Hematopoietic multipotent progenitor cell treated with erythropoietin and hydrocortisone succinate and interleukin-3 and kit ligand, for 6 days (in vitro differentiated cells): ENCODE results near the gene SIDT1.

Source experiments
- DNase-seq: peaks from one replicate; pipeline ENCODE4 v3.0.0-alpha.2; 2015

SIDT1 gene

GRCh38 chr3:113546414-113546893 lies 14.1 kb downstream of the SIDT1 start:
- DNase-seq: no peak

DNA sequence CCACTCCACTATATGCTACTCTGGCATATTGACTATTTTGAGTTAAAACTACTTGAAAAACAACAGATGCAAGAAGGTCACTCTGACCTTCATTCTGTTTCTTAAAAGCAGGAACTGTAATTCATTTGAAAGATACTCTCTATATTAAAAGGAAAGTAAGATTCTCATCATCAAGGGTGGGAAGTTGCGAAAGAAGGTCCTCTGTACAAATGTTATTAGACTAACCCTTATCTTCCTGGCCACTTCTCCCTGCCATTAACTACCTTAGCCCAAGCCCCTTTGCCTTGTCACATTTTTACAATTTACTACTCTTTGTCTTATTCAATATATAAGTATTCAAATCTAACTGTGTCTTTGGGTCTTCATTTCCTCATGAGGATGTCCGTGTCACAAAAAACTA lies 16.1 kb downstream of the SIDT1 start:
- peak; percentile 67 for DNase-seq

DNA sequence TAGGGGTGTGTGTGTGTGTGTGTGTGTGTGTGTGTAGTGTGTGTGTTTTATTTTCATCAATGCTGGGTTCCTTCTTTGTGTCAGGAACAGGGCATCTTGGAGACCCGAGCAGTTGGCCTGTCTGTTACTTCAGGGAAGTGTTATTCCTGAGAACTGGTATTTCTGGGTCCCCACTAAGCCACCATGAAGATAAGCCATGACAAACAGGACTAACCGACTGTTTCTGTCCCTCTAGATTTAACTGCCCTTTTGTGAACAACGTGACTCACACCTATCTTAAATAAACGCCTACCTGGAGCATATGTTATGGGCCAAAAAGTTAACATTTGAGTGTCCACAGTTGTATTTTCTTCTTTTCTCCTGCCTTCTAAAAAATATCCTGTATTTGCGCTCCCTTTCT lies 19.5 kb downstream of the SIDT1 start:
- DNase-seq: no peak

- DNase-seq: peak; percentile 50
These were observed 20.5 kb downstream of the SIDT1 start for GRCh38 chr3:113552851-113553250.

- no peak for DNase-seq
These were observed 22.8 kb downstream of the SIDT1 start for GRCh38 chr3:113555138-113555537.

- no peak for DNase-seq
These were observed 24.1 kb downstream of the SIDT1 start for GRCh38 chr3:113556316-113556945.

- no peak for DNase-seq
These were observed 24.6 kb downstream of the SIDT1 start for GRCh38 chr3:113556946-113557335.

- no peak for DNase-seq
These were observed 25.0 kb downstream of the SIDT1 start for GRCh38 chr3:113557374-113557773.

- no peak for DNase-seq
These were observed 26.7 kb downstream of the SIDT1 start for GRCh38 chr3:113559009-113559408.

DNA sequence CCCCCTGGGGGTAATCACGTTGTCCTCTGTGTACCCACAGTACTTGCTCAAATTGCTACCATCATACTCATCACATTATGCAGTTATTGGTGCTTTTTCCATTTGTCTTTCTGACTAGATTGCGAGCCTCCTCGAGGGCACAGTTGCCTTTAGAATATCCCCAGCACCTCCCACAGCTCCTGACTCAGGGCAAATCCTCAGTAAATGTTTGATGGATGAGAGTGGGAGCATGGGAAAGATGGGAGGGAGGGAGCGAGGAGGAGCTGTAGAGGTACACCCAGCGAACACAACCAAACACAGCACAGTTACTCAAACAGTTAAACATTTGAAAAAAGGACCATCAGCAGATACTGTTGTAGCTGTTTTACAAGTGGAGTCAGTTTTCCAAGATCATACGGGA lies 27.9 kb downstream of the SIDT1 start:
- DNase-seq: no peak

DNA sequence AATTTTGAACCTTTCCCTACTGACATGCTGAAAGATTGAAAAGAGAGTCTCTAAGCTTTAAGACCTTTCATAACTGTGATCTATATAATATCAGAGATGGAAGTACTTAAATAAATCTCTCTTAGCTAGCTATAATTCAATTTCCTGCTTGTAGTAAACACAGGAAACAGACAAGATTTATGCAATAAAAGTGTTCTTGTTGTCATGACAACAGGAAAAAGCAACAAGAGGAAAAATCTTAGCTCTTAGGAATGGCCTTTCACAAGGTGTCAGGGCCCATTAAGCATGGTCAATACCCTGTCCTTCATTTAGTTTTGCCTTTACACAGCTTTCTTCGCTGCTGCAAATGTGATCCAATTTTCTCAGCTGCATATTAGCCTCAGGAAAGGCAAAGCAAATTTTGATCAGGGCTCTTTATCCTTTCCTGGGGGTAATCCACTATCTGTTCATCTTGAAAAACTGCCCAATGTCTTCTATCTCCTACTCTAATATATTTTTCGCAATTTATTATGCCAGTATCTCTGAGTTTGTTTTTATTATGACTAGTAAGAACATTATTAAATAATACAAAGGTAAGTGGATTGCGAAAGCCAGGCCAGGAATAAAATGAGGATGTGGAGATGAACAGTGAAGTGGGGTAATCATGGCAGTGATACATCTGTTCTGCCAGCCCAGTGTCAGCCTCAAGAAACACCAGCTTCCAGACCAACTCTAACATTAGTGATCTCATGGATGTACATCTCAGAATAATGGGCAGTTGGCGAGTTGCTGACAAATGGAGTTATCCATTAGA lies 28.7 kb downstream of the SIDT1 start:
- no peak for DNase-seq

GRCh38 chr3:113565555-113565954 lies 33.2 kb downstream of the SIDT1 start:
- DNase-seq: no peak

DNA sequence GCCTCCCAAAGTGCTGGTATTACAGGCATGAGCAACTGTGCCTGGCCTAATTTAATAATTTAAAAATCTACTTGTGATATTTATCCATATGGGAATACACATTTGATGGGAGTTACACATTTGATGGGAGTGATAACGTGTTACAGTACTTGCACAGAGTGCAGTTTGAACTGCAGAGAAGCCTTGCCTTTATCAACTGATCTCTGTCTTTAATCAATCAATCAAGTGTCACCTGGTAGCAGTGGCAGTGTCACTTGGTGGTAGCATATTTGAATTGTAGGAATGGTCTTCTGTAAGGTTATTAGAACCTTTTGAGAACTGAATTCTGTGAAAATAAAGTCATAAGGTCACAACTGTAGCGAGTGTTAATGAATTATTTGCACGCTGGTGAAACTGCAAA lies 37.8 kb downstream of the SIDT1 start:
- DNase-seq: no peak

- DNase-seq: no peak
These were observed 39.0 kb downstream of the SIDT1 start for GRCh38 chr3:113571360-113571759.

DNA sequence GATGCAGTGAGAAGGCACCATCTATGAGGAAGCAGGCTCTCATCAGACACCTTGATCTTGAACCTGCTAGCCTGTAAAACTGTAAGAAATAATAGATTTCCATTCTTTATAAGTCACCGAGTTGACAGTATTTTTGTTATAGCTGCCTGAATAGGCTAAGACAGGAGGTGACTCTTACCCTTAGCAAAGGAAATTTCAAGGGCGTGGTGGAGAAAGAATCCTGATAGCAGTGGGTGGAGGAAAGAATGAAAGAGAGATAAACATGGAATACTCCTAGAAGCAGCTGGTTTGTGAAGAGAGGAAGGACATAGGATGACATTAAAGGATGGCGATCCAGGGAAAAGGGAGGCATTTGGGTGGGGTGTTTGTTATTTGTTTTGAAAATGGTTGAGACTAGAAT lies 41.4 kb downstream of the SIDT1 start:
- peak; percentile 51 for DNase-seq

DNA sequence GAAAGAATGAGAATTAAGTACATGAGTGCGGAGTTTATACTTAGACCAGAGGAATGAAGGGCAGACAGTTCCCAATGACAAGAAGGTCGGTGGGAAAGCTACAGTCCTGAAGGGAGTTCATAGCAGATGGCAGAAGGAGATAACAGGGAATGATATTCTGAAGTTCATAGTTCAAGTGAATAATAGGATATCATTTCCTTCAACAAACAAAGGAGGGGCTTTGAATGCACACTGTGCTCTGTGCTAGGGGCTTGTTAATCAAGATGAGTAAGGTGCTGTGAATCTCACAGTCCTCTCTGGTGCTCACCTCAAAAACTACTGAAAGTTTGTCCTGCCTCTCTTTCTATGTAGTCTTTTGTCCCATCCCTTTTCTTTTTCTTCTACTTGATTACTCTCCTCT lies 41.9 kb downstream of the SIDT1 start:
- DNase-seq: no peak

DNA sequence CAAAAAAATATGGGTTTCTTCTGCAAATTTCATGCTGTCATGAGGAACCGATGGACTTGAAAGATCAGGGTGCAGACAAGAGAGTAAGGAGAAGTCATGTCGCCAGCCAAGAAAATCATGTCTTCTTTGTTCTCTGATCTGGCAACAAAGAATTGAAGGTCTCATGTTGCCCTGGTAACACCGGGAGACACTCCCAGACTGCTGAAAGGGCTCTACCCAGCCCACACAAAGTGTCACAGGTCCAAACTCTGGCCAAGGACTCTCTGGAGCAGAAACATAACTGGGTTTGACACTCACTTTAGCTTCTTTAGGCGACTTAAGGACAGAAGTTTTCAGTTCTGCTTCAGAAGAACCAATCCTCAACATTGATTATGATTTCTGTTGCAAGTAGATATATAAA lies 42.9 kb downstream of the SIDT1 start:
- DNase-seq: no peak

DNA sequence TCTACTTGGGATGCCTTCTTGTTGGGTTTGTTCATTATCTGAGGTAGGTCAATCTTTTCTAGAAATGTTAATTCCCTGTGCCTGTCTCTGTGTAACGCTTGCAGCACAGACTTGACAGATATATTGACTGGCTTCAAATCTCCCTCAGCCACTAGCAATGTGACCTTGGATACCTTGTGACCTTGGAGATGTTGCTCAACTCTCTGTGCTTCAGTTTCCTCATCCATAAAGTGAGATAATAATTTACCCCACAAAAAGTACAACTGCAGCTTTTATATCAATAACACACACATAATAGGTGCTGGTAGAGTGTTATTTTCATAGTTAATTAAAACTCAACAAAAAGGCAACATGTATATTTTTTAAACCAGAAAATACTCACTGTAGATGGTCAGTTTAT lies 52.9 kb downstream of the SIDT1 start:
- no peak for DNase-seq

DNA sequence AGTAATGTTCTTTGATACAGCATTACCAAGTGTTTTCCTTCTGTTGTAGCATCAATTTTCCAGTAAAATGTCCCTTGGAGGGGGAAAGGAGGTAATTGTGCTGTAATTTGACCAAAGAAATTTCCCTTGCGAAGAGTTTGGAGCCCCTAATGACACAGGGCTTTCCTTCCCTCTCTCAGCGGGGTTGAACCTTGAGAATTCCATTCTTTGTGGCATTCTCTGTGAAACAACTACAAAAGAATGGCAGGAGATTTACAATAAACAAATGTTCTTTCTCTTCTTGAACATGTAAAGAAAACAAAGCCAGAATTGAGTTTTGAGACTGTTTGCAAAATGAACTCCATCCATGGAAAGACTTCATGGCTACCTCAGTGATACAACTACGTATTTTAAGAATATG lies 53.4 kb downstream of the SIDT1 start:
- no peak for DNase-seq

DNA sequence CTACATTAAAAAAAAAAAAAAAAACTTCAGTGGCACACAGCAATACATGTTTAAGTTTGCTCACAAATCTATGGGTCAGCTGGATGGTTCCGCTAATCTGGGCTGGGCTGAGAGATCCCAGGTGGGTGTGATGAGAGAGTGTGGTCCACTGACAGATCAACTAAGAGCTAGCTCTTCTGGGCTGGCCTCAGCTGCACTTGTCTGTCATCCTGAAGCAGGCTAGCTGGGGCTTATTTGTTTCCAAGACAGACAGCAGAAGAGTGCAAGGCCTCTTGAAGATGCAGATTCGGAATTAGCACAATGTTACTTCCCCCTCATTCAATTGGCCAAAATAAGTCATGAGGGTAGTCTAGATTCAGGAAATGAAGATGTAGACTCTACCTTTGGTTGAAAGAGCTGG lies 56.5 kb downstream of the SIDT1 start:
- no peak for DNase-seq

DNA sequence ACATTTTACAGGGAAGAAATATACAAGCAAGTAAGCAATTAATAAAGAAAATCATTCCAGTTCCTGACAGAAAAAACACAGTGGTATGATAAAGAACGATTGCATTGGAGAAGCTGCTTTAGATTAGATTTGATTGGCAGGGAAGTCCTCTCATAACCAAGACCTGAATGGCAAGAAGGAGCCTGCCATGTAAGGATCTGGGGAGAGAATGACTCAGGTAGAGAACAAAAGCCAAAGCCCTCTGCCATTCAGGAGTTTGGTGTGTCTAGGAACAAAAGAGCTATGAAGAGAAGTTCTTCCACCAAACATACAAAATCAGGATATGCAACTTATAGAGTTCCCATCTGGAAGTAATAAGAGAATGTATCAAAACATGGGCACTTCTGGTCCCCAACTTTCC lies 57.6 kb downstream of the SIDT1 start:
- no peak for DNase-seq

GRCh38 chr3:113590983-113591382 lies 58.6 kb downstream of the SIDT1 start:
- DNase-seq: no peak

DNA sequence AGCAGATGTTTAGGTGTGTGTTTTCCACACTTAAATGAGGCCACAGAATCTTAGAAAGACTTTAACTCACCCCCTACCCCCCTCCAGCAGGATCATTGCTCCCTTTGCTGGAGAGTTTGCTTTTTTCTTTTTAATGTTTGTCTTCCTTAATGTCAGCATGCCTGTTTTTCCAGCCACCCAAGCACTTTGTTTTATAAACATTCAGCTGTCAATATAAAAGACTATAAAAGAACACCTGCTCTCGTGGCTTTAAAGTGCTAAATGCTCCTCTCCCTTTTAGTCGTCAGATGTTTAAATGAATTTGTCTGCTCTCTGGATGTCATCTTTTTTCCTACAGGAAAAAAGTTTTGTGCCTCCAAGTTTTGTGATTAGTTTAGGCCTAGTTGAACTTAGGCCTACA lies 61.7 kb downstream of the SIDT1 start:
- no peak for DNase-seq

- no peak for DNase-seq
These were observed 65.4 kb downstream of the SIDT1 start for GRCh38 chr3:113597596-113598354.
